Measurements from ENCODE around the gene SLC66A3.
"Not testable (repeated sequence)": the region's sequence is repeated elsewhere in the genome, so short reads cannot be mapped to it uniquely, and the experiment has no call there.

The SLC66A3 gene

DNA sequence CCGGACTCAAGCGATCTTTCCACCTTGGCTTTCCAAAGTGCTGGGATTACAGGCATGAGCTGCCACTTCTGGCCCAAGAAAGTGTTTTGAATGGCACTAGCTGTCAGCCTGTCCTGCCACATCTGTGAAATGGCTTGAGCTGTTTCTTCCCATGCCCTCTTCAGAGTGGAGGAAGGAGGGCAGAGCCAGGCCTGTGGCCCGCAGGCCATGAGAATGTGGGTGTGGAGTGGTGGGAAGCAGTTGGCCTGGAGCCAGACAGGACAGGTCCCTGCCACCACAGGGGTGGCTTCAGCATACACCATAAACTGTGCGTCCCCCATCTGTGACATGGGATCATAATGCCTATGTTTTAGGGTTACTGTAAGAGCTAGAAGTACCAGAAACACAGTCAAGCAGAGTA, 6.5 kb downstream of the SLC66A3 start:
- no peak for DNase-seq (ENCODE audit: low read depth in 2 of 3, low spot score in 2 of 3)

DNA sequence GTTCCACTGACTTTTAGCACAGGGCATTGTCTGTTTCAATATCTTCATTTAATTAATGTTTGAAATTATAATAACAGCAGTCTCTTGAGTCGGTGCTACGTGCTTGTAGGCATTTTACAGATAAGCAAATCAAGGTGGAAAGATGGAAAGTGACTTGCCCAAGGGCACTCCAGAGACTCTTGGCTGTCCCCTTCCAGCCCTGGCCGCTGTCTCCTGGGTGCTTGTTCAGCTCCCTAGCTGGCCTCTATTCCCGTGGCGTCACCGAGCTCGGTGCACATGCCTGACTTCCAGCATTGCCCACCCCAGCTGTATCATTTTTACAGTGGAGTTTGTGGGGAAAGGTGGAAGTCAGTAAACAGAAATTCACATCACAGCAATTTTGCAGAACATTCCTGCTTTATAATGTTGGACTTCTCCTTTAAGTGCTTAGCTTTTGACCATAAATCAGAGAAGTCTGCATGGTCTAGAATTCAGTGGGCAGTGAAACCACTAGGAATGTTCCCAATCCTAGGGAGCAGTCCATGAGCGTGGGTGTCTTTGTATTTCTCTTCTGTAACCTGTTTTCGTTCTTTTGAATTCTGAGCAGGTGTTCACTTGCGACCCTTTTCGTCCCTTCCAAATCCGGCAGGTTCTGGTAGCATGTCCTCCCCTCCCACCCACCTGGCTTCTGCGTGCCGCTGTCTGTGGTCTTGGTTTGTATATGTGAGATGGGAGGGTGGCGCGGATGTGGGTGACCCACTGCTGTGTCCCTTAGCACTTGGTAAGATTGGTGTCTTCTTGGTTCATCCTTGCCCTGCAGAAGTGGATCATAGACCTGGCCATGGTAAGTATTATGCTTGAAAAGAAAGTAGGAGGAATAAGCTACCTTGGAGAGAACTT, 8.4 kb downstream of the SLC66A3 start:
- DNase-seq (ENCODE audit: low read depth in 2 of 3, low spot score in 2 of 3) = no peak

DNA sequence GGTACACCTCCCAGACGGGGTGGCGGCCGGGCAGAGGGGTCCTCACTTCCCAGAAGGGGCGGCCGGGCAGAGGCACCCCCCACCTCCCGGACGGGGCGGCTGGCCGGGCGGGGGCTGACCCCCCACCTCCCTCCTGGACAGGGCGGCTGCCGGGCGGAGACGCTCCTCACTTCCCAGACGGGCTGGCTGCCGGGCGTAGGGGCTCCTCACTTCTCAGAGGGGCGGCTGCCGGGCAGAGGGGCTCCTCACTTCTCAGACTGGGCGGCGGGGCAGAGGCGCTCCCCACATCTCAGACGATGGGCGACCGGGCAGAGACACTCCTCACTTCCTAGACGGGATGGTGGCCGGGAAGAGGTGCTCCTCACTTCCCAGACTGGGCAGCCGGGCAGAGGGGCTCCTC, 9.8 kb downstream of the SLC66A3 start:
- DNase-seq (ENCODE audit: low read depth in 2 of 3, low spot score in 2 of 3) = not testable (repeated sequence)

DNA sequence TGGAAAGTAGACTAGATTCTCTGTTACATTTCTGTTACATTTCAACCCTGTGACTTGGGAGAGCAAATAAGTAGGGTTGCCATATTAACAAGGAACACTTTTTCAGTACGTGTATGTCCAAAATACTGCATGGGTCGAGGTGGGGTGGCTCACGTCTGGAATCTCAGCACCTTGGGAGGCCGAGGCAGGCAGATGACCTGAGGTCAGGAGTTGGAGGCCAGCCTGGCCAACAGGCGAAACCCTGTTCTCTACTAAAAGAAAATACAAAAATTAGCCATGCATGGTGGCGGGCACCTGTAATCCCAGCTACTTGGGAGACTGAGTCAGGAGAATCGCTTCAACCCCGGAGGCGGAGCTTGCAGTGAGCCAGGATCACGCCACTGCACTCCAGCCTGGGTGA, 11.2 kb downstream of the SLC66A3 start:
- DNase-seq (ENCODE audit: low read depth in 2 of 3, low spot score in 2 of 3) = no peak

DNA sequence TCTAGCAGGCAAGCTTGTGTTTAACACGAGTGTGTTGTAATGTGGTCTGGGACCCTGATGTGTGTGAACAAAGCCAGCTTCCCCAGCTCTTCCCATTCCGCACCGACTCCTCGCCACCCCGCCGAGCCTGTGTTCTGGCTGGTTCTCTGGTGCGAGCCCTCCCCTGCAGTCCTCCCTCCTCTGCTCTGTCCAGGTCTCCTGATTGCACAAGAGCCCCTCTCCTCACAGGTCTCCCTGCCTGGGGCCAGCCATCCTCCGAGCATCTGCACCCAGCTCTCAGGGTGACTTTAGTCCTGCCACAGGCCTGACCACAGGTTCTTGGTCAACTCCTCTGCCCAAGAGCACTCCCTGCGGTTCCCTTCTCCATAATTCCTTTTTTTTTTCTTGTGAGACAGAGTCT, 13.2 kb downstream of the SLC66A3 start:
- no peak for DNase-seq (ENCODE audit: low read depth in 2 of 3, low spot score in 2 of 3)

DNA sequence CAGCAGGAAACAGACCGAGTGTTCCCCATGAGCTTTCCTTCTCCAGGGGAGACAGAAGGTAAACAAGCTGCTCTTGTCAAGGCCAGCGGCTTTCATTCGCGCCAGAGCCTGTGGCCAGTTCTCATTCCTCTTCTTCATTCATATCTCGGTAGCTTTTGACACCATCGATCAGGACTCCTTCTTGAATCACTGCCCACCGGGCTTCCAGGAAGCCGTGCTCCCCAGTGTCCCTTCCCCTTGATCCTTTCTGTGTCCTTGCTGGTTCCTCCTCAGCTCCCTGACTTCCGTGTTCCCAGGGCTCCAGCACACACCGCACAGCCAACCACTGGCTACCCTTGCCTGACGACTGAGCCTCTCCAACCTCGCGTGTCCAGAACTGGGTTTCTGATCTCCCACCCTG, 14.1 kb downstream of the SLC66A3 start:
- DNase-seq (ENCODE audit: low read depth in 2 of 3, low spot score in 2 of 3) = no peak

DNA sequence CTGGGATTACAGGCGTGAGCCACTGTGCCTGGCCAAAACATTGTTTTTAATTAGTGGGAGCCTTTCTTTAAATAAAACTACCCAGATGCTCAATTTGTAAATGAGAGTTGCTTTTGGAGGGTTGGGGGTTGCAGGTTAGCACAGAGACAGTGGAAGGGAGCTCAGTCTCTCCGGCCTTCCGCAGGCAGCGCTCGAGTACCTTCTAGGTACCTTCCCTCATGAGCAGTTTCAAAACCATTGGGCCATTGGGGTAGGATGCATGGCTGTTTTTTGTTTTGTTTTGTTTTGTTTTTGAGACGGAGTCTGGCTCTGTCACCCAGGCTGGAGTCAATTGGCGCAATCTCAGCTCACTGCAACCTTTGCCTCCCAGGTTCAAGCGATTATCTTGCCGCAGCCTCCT, 19.0 kb downstream of the SLC66A3 start:
- DNase-seq (ENCODE audit: low read depth in 2 of 3, low spot score in 2 of 3) = no peak

DNA sequence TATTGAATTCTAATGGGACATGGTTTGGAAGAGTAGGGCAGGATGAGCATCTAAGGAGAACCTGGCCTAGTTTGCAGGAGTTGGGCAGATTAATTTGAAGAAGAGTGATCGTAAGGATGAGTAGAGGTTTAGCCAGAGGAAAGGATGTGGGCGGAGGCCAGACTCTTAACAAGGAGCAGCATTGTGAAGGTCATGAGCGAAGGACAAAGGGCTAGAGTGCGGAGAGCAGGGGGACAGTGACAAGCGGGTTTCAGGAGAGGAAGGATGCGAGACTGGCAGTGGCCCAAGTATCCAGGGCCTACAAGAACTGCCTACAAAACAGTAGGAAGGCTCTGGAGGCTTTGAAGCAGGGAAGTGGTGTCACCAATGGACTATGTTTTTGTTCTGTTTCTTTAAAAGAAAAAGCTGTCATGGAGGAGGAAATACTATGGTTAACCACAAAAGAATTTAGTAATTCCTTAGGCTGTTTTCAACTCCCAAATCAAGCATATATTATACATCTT, 20.1 kb downstream of the SLC66A3 start:
- DNase-seq (ENCODE audit: low read depth in 2 of 3, low spot score in 2 of 3) = no peak

DNA sequence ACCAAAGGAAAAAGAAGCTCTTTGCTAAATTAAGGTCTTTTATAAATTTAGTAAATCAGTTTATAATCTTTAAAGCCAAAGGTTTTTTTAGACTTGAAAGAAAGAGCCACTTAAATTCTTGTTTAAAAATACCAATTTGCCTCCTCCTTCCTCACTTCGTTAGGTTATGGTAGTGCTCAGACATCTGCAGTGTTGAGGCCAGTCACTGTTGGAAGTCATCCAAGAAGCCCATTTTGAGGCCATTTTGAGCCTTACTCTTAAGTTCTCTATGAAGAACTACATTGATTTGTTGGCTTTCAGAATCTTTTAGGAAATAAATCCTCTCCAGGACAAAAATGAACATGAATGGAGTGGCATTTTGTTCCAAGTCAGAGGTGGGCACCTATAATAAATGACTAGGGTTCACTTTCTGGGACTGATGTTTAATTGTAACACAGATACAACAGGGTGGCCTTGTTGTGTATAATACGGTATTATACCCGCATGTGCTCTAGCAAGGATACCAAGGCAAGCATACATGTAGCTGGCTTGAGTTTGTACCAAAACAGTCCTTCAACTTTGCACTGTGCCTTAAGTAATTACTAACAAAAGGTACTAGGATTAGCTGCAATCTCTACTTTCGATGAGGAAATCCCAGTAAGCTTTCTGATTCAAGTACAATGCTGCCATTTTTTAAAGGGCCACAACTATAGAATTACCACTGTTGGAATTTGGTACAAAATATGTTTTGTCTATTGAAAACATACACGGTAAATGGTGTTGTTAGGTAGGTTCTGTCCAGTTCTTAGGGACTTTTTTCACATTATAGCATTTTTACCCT, 22.8 kb downstream of the SLC66A3 start:
- no peak for DNase-seq (ENCODE audit: low read depth in 2 of 3, low spot score in 2 of 3)

DNA sequence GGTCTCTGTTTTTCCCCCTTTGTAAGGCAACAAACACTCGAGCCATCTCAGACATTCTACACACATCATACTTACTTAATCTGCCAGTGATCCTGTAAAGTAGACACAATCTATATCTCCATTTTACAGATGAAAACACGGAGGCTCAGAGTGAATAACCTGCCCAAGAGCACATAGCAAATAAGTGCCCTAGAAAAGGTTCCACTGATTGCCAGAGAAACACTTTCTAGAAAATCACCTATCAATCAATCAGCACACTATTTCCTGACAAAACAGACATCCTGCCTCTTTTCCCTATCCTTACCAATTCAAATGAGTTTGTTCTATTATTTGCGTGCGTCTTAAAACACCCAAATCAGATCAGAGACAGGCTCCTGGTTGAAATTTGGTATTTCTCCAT, 23.9 kb downstream of the SLC66A3 start:
- no peak for DNase-seq (ENCODE audit: low read depth in 2 of 3, low spot score in 2 of 3)

DNA sequence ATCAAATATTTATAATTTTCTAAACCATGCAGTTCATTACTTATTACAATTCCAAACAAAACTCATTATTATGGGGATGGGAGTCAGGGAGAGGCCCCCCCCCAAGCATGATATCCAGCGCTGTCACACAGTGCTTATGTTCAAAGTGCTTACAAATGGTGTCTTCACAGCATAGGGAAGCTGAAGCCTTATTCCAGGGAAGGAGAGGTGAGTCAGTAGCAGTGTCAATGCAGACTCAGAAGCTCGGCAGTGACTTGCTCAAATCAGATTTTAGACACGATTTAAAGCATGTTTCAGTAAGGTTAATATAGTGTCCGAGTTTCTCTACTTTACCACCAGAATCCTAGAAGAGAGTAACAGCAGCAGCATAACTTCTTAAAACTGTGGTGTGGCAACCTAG, 24.6 kb downstream of the SLC66A3 start:
- DNase-seq (ENCODE audit: low read depth in 2 of 3, low spot score in 2 of 3) = no peak

DNA sequence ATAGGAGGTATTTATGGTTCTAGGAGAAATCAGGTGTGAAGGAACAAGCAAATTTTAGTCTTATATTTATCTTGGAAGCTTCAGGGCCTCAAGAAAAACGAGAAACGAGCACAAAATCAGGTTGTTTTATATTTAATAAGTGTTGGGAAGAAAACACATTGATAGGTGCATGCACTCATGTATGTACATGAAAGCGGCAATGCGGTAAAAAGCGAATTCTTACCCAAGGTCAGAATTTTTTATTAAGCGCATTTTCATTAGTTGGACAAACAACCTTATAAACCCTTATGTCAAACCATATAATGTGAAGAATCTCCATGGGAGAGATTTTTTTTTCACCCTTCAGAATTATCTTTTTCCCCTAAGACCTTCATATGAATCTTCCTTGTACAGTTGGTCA, 25.4 kb downstream of the SLC66A3 start:
- no peak for DNase-seq (ENCODE audit: low read depth in 2 of 3, low spot score in 2 of 3)

DNA sequence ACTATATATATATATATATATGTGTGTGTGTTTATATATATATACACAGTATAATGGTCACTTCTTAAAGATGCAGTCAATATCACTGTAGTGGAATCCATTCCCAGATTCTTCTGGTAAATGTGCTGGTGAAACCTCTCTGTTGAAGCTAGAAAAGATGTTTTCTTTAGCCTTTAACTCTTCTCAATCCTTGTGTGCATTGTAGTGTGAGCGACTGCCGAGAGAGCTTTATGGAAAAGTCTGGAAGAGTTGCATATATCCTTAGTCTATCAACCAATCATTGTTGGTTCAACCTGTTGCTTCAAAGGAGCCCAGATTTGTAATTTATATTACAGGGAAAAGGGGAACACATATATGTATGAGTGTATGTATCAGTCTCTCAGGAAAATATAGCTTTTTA, 27.7 kb downstream of the SLC66A3 start:
- DNase-seq (ENCODE audit: low read depth in 2 of 3, low spot score in 2 of 3) = no peak

DNA sequence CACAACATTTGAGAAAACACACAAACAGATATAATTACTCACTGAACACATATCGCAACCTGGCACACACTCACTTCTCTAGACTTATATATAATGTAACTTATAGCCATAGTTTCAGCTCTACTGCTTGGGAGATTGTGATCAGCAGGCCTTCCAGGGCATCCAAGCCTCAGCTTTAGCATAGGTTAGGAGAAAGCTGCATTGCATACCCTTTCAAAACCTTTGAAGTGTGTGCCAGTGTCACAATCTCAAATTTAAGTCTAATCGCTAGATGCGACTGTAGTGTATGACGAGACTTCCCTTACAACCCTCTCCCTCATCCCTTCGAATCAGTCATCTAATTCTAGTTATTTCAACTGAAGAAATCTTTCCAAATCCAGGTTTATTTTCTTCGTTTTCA, 30.9 kb downstream of the SLC66A3 start:
- DNase-seq (ENCODE audit: low read depth in 2 of 3, low spot score in 2 of 3) = no peak

DNA sequence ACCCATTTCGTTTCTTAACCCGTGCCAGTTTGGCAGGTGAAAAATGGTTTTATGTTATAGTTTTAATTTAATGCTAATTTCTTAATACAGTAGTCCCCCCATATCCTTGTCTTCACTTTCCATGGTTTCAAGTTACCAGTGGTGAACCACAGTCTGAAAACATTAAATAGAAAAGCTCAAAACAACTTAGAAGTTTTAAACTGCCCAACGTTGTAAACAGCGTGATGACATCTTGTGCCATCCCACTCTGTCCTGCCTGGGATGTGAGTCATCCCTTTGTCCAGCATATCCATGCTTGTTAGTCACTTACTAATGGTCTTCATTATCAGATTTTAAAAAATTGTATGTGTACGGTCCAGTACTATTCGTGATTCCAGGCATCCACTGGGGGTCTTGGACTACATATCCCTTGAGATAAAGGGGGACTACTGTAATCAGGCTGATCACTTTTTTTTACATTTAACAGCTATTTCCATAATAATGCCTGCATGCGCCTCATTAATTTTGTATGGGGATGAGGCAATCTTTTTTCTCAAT, 31.9 kb downstream of the SLC66A3 start:
- DNase-seq (ENCODE audit: low read depth in 2 of 3, low spot score in 2 of 3) = no peak

DNA sequence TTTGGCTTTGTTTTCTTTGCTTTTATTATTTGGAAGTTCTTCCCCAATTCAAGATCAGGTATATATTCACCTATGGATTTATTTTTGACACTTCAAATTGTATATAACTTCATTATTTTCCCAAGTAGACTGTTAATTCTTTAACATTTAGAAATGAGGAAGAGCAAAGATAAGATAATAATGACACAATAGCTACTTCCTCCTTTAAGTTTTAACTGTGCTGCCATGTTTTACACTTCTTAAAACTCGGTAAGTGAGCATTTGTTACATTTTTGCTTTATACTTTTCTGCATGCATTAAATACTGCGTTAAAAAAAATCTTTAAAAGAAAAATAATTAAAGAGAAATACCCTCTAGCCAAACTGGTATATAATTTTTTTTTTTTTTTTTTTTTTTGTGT, 32.5 kb downstream of the SLC66A3 start:
- DNase-seq (ENCODE audit: low read depth in 2 of 3, low spot score in 2 of 3) = no peak

DNA sequence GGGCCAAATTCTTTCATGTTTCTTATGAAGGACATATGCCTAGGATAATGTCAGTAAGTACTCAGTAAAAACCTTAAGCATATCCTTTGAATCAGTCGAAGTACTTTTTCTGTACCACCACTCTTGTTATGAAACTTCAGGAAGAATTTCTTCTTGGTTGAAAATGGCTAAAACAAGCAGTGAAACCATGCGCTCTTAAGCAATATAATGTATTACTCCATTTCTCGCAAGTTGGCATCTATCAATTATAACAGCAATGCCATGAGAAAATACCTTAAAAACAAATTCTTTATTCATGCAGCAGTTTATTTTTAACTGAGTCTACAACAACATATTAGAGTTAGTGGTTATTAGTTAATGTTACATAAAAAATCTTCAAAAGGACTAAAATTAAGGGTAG, 41.0 kb downstream of the SLC66A3 start:
- DNase-seq (ENCODE audit: low read depth in 2 of 3, low spot score in 2 of 3) = no peak

DNA sequence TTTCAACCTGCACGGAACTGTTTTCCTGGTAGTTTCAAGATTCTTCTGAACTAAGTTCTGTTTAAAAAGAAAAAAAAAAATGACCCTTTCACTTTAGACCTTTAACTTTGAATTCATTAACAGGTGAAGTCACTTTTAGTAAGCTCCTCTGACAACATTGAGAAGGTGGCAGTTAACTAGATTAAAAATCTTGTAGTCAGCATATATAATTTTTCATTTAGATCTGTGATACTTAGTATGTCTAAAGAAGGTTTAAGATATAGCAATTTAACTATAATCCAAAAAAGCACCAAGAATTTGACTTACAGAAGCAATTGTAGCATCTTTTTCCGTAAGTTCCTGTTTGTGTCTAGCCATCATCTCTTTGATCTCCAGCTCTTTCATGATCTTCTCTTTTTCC, 45.4 kb downstream of the SLC66A3 start:
- no peak for DNase-seq (ENCODE audit: low read depth in 2 of 3, low spot score in 2 of 3)

DNA sequence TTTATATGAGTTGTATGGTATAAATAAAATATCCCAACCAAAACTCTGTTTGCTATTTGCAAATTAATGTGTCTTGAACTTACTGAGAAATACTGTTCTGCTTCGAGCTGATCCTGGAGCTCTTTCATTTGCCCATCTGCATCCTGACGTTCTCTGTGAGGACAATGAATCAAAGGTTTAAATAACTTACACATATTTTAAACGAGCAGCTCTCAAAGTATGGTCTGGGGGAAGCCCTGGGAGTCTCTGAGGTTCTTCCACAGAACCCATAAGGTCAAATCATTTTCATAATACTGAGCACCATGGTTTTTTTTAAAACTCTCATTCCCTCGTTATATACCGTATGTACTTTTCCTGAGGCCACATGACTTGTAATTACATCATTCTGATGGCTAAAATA, 46.7 kb downstream of the SLC66A3 start:
- DNase-seq (ENCODE audit: low read depth in 2 of 3, low spot score in 2 of 3) = no peak

DNA sequence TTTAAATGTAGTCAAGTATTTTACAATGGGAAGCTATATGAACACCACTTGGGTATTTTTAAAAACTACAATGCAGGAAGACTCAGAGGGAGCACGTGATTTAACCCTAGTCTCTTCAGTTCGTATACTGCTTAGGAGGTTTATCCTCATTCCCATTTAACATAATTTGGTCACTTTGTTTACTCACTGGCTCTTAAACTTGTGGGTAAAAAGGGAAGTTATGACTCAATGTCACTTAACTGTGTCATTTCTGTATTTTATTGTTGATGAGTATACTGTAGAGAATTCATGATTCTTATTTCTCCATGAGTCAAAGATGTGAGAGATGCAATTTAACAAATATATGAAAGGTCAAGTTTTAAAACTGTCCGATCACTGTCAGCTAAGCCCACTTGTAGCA, 48.2 kb downstream of the SLC66A3 start:
- no peak for DNase-seq (ENCODE audit: low read depth in 2 of 3, low spot score in 2 of 3)

DNA sequence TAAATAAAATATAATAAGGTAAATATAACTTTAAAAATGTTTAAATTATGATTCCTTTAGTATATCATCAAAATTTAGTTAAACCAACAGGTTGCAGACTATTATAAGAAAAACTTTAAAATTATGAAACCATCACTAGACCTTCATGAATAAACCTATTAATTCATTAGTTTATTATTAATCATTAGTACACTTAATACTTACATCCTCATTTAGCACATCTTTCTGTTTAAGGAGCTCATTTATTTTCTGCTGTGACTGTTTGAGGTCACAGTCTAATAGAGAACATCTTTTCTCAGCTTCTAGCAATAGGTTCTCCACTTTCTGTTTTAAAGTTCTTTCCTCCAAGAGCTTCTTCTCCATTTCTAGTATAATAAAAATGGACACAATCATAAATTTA, 52.8 kb downstream of the SLC66A3 start:
- DNase-seq (ENCODE audit: low read depth in 2 of 3, low spot score in 2 of 3) = no peak

DNA sequence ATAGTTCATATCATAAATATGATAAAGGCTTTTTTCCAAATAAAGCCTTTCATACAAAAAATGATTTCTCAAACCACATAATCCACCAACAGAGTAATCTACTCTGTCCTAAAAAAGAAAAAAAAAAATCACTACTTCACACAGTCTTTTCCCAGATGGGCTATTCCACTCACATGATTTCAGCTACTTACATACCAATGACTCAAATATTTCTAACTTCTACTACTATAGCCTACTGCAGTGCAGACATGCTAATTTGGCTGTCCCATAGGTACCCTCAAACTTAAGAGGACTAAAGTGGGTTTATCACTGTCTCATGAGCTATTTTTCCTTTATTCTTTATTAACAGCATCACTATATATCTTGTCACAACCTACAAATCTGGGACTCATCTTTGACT, 57.4 kb downstream of the SLC66A3 start:
- no peak for DNase-seq (ENCODE audit: low read depth in 2 of 3, low spot score in 2 of 3)
